Measurements from ENCODE around the gene CPAMD8.

GRCh38 chr19:17063428-17063827, 36.8 kb upstream of the CPAMD8 start:
- TF ChIP-seq CTCF (IDR thresholded peaks at IDR 0.05) (no peak), EP300 (IDR thresholded peaks at IDR 0.05) (no peak), POLR2A (IDR thresholded peaks at IDR 0.05) (no peak)

Data from ovary (tissue), 3 donors.